GM23338 (cell line): ENCODE results near the gene OSER1.

Experiments
- CREB1 ChIP-seq: fragments of 250-450 bp; sonication (Bioruptor Pico); IDR thresholded peaks from 2 replicates; pipeline ENCODE4 v1.5.0; 2020; ENCODE audit warnings: low read depth, mild to moderate bottlenecking, moderate library complexity
- EZH2 ChIP-seq: fragments of 200-600 bp; sonication (generic); IDR thresholded peaks from one replicate; pipeline ENCODE4 v1.8.0; 2017; ENCODE audit warnings: antibody characterized with exemption, mild to moderate bottlenecking, low read depth; ENCODE audit not compliant: unreplicated experiment
- EZH2phosphoT487 ChIP-seq: fragments of 200-600 bp; sonication (generic); IDR thresholded peaks from one replicate; pipeline ENCODE4 v1.8.1; 2018; ENCODE audit warnings: antibody characterized with exemption; ENCODE audit not compliant: unreplicated experiment
- JUNB ChIP-seq: IDR thresholded peaks from one replicate; pipeline ENCODE4 v1.6.1; 2016; ENCODE audit warnings: antibody characterized with exemption; ENCODE audit not compliant: unreplicated experiment
- NANOG ChIP-seq: IDR thresholded peaks from 2 replicates; pipeline ENCODE4 v1.6.1; 2016; ENCODE audit warnings: antibody characterized with exemption, borderline replicate concordance
- POLR2AphosphoS5 ChIP-seq: IDR thresholded peaks from 2 replicates; pipeline ENCODE4 v1.6.1; 2016; ENCODE audit warnings: antibody characterized with exemption, low read depth
- REST ChIP-seq: IDR thresholded peaks from one replicate; pipeline ENCODE4 v1.6.1; 2018; ENCODE audit warnings: antibody characterized with exemption; ENCODE audit not compliant: unreplicated experiment
- ZNF114 ChIP-seq: fragments of 250-450 bp; sonication (Bioruptor Pico); IDR thresholded peaks from 2 replicates; pipeline ENCODE4 v1.5.0; 2020; ENCODE audit warnings: mild to moderate bottlenecking, moderate library complexity
- ZNF331 ChIP-seq: fragments of 250-450 bp; sonication (Bioruptor Pico); IDR thresholded peaks from 2 replicates; pipeline ENCODE4 v1.5.0; 2020; ENCODE audit warnings: low read depth, mild to moderate bottlenecking, moderate library complexity
- TF ChIP-seq, protein P1 (sequence below), 2 experiments: fragments of 200-600 bp in 1 of 2; sonication (generic) in 1 of 2; conservative IDR thresholded peaks; 2 replicates each; pipeline versions ENCODE4 v1.5.1 to v1.6.1; 2016 to 2017; ENCODE audit warnings: antibody characterized with exemption in 2 of 2, low read depth in 2 of 2, mild to moderate bottlenecking in 2 of 2, moderate library complexity in 1 of 2
- TF ChIP-seq, protein P2 (sequence below): IDR thresholded peaks from 2 replicates; pipeline ENCODE4 v1.6.1; 2016; ENCODE audit warnings: antibody characterized with exemption

DNA sequence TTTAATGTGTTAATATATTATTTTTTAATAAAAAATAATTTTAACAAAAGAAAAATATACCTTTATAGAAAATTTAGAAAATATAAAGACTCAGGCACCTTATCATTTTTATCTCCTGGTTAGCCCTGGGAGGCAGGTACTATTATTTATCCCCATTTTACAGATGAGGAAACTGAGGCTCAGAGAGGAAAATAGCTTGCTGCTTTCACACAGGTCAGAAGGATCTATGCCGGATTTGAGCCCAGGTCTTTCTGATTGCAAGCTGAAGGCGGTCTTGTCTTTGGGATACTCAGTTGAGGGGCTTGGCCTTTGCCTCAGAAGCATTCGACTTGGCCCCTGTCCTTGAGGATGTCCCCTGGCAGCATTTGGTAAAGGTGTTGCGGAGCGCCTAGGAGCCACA is 11.5 kb upstream of the OSER1 start:
- TF ChIP-seq POLR2AphosphoS5 (no peak), EZH2phosphoT487 (no peak), REST (no peak), NANOG (no peak), EZH2 (no peak), CREB1 (CRISPR knock-in tag) (no peak), ZNF331 (CRISPR knock-in tag) (no peak), JUNB (no peak), ZNF114 (no peak)
- TF ChIP-seq, protein P1, sequence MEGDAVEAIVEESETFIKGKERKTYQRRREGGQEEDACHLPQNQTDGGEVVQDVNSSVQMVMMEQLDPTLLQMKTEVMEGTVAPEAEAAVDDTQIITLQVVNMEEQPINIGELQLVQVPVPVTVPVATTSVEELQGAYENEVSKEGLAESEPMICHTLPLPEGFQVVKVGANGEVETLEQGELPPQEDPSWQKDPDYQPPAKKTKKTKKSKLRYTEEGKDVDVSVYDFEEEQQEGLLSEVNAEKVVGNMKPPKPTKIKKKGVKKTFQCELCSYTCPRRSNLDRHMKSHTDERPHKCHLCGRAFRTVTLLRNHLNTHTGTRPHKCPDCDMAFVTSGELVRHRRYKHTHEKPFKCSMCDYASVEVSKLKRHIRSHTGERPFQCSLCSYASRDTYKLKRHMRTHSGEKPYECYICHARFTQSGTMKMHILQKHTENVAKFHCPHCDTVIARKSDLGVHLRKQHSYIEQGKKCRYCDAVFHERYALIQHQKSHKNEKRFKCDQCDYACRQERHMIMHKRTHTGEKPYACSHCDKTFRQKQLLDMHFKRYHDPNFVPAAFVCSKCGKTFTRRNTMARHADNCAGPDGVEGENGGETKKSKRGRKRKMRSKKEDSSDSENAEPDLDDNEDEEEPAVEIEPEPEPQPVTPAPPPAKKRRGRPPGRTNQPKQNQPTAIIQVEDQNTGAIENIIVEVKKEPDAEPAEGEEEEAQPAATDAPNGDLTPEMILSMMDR (conservative IDR thresholded peaks at IDR 0.05; ENCODE audit: low read depth in 2 of 2), result no peak
- TF ChIP-seq, protein P2, sequence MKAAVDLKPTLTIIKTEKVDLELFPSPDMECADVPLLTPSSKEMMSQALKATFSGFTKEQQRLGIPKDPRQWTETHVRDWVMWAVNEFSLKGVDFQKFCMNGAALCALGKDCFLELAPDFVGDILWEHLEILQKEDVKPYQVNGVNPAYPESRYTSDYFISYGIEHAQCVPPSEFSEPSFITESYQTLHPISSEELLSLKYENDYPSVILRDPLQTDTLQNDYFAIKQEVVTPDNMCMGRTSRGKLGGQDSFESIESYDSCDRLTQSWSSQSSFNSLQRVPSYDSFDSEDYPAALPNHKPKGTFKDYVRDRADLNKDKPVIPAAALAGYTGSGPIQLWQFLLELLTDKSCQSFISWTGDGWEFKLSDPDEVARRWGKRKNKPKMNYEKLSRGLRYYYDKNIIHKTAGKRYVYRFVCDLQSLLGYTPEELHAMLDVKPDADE, result no peak
